ENCODE results near the gene THADA. TPM values are rescaled to one million over a fixed set of nuclear protein-coding genes. Genes with fewer than 3 reads are reported as not detected.
"Not testable (repeated sequence)": the region's sequence is repeated elsewhere in the genome, so short reads cannot be mapped to it uniquely, and the experiment has no call there.

Gene THADA
- total RNA-seq, 1 donor from 2014 or later = 41.2 TPM

GRCh38 chr2:43298500-43298899 is 297.3 kb downstream of the THADA start:
- ATAC-seq (no peak), DNase-seq (no peak)
- H3K9me3 ChIP-seq = no peaks in the 10 kb centered on the region
- H3K27me3 ChIP-seq (ENCODE audit: low read depth) = no peaks in the 10 kb centered on the region
- no peak for TF ChIP-seq CTCF (IDR thresholded peaks at IDR 0.05)
- H3K4me3 ChIP-seq = no peak overlapping the region
- no peak overlapping the region for H3K27ac ChIP-seq
- no peaks in the 10 kb centered on the region for H3K36me3 ChIP-seq
- intact Hi-C loops (cut with DNase I) = no loop called here
- peaks cover 47% of the 10 kb centered on the region for H3K4me1 ChIP-seq

- H3K36me3 ChIP-seq; H3K27ac ChIP-seq; H3K9me3 ChIP-seq; DNase-seq; ATAC-seq; H3K27me3 ChIP-seq (ENCODE audit: low read depth); intact Hi-C loops (cut with DNase I); H3K4me3 ChIP-seq: not testable (repeated sequence)
- H3K4me1 ChIP-seq = peaks cover 48% of the 10 kb centered on the region
These were observed 298.1 kb downstream of the THADA start for GRCh38 chr2:43297740-43298139.

GRCh38 chr2:43294973-43295603 is 300.8 kb downstream of the THADA start:
- Histone ChIP-seq H3K27ac (no peak overlapping the region), H3K36me3 (peaks cover 14% of the 10 kb centered on the region), H3K27me3 (ENCODE audit: low read depth) (no peaks in the 10 kb centered on the region), H3K4me1 (peaks cover 27% of the 10 kb centered on the region), H3K4me3 (no peak overlapping the region), H3K9me3 (no peaks in the 10 kb centered on the region)
- TF ChIP-seq CTCF (IDR thresholded peaks at IDR 0.05) = no peak
- intact Hi-C loops (cut with DNase I) = no loop called here
- ATAC-seq = no peak
- DNase-seq = no peak

GRCh38 chr2:43293744-43294695 is 301.8 kb downstream of the THADA start:
- Histone ChIP-seq H3K27ac (peak overlapping the region; percentile 65), H3K4me3 (no peak overlapping the region), H3K4me1 (peaks cover 27% of the 10 kb centered on the region), H3K27me3 (ENCODE audit: low read depth) (no peaks in the 10 kb centered on the region), H3K36me3 (peaks cover 14% of the 10 kb centered on the region), H3K9me3 (no peaks in the 10 kb centered on the region)
- TF ChIP-seq CTCF (IDR thresholded peaks at IDR 0.05) = no peak
- intact Hi-C loops (cut with DNase I) = no loop called here
- ATAC-seq (peak; percentile 93 to 94), DNase-seq (no peak)

GRCh38 chr2:43292851-43293743 is 302.7 kb downstream of the THADA start:
- no peaks in the 10 kb centered on the region for H3K27me3 ChIP-seq (ENCODE audit: low read depth)
- H3K4me1 ChIP-seq = peaks cover 23% of the 10 kb centered on the region
- H3K36me3 ChIP-seq = peaks cover 14% of the 10 kb centered on the region
- no peaks in the 10 kb centered on the region for H3K9me3 ChIP-seq
- no peak overlapping the region for H3K4me3 ChIP-seq
- no peak for ATAC-seq
- no peak for DNase-seq
- no peak for TF ChIP-seq CTCF (IDR thresholded peaks at IDR 0.05)
- H3K27ac ChIP-seq = peak overlapping the region; percentile 65
- intact Hi-C loops (cut with DNase I) = no loop called here
